Measurements from ENCODE around the gene ADAM12. TPM values are rescaled to one million over a fixed set of nuclear protein-coding genes. Genes with fewer than 3 reads are reported as not detected.

The ADAM12 gene
- total and polyA plus RNA-seq, 10 of the 15 experiments (the other 5 are each of a cell fraction or from before 2014, with no cell fraction given) = under 0.01 to 0.62 (median 0.04) TPM; not detected in 5

DNA sequence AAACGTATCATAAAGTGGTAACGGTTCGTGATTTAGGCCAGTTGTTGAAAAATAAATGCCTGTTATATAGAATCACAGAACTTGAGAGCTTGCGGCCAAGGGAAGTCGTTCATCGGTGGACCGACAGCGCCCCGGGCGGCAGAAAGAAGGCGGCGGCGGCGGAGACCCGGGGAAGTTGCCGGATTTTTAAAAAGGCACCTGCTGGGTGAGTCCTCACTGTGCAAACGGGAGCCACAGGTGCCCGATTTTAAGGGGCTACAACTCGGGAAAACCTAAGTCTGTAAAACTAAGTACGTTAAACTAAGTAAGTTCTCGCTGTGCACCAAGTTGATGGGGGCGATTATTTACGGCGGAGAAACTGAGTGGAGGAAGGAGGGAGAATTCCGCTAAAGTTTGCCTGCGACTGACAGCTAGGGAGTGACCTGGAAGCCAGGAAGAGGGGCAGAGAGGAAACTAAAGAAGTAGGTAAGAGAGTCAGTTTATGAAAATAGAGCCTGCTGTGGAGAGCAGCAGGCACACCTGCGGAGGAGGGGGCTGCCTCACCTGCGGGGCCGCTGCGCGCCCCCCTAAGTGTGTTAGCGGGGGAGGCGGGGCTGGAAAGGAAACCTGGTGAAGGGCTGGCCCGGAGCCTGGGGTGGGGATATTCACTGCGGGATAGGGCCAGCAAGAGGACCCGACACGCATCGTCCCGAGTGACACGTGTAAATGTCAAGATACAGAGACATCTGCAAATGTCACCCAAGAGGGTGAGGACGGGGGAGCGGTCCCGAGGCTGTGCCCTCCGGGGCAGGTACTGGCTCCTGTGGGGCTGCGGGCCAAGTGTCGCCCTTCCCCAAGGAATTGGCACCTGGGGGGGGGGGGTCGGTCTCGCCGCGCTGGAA lies 996 bp downstream of the ADAM12 start (continued):
- TF ChIP-seq CTCF (IDR thresholded peaks at IDR 0.05 in 2 of 3, conservative IDR thresholded peaks at IDR 0.05 in 1 of 3; ENCODE audit: control insufficient read depth in 2 of 3, extremely low read depth in 1 of 3, insufficient read depth in 1 of 3, low read depth in 3 of 3, low read length in 3 of 3) (peak in 2 of 3 experiments; percentile 17 to 19; a peak in 1 of 6 replicates), TCF3 (IDR thresholded peaks at IDR 0.05; ENCODE audit: borderline replicate concordance, insufficient read depth, low read depth, low read length) (no peak)

DNA sequence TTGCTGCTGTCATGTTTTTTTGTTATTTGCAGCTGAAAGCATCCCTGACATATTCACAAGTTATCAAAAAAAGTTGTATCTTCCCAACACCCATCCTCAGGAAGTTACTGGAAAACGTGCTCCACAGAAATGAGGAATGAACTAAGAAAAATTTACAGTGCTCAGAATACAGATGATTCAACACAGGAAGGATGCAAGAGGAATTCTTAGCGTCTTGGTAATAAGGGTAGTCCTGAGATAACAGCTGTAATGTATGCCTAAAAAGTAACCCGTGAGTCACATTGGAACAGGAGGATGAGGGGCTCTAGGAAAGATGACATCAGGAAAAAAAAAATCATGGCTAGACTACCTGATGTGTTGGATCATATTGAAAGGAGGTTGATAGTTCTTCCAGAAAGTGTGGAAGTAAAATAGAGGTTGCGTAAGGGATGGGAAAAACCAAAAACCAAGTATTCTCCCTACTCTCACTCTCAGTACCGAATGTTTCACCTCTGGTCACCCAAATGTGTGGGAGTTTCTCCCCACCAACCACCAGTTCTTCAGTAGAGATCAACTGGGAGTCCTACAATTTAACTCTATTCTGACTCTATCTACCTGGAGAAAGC lies 3.9 kb downstream of the ADAM12 start:
- H3K9ac ChIP-seq (ENCODE audit: control insufficient read depth, insufficient read depth, low read length) = no peak overlapping the region
- H4K20me1 ChIP-seq (ENCODE audit: control insufficient read depth, insufficient read depth) = no peaks in the 10 kb centered on the region
- no peak overlapping the region for H3K27ac ChIP-seq (ENCODE audit: control insufficient read depth, insufficient read depth)
- no peaks in the 10 kb centered on the region for H3K4me1 ChIP-seq (ENCODE audit: control insufficient read depth, insufficient read depth, low read length)
- DNase-seq (ENCODE audit: low read depth, low spot score) (no peak), ATAC-seq (no peak), FAIRE-seq (no peak)
- RAD21 ChIA-PET (ENCODE audit: unreplicated experiment) = no interaction called here
- SMC1A ChIA-PET (ENCODE audit: uncharacterized antibody, unreplicated experiment) = no interaction called here
- POLR2A ChIA-PET = no interaction called here
- intact Hi-C loops (cut with micrococcal nuclease; ENCODE audit: unreplicated experiment) (no loop called here), in situ Hi-C loops (cut with MboI) (no loop called here)
- BruUV-seq (replicated peaks) = no TSS peak
- no peaks in the 10 kb centered on the region; the same call in 2 of the 3 replicates for H3K9me3 ChIP-seq (replicated peaks; ENCODE audit: control insufficient read depth, insufficient read depth, low read length)
- H2AFZ ChIP-seq (ENCODE audit: control insufficient read depth, low read depth, low read length) = no peak overlapping the region
- CTCF ChIA-PET = no interaction called here
- no peak overlapping the region for H3K4me3 ChIP-seq
- H3K79me2 ChIP-seq (ENCODE audit: control insufficient read depth, insufficient read depth, low read length) = no peaks in the 10 kb centered on the region
- H3K4me2 ChIP-seq (ENCODE audit: control insufficient read depth, insufficient read depth) = no peak overlapping the region
- 35% methylated on average over 5 of the region's 5 CpGs for WGBS (ENCODE audit: insufficient coverage, insufficient replicate concordance, low lambda C conversion rate, missing lambda C conversion rate)
- no peaks in the 10 kb centered on the region for H3K27me3 ChIP-seq (replicated peaks in 1 of 2; ENCODE audit: control insufficient read depth in 2 of 2, insufficient read depth in 2 of 2, low read length in 1 of 2)
- H3K36me3 ChIP-seq (ENCODE audit: control insufficient read depth in 2 of 2, insufficient read depth in 2 of 2, low read length in 1 of 2) = no peaks in the 10 kb centered on the region
- TF ChIP-seq JUNB (IDR thresholded peaks at IDR 0.05) = no peak
- no peak for TF ChIP-seq RUNX3 (IDR thresholded peaks at IDR 0.05; ENCODE audit: low read length)
- TF ChIP-seq ZNF622 (IDR thresholded peaks at IDR 0.05) = no peak
- no peak for TF ChIP-seq SMC3 (IDR thresholded peaks at IDR 0.05; ENCODE audit: borderline replicate concordance, low read length)
- no peak for TF ChIP-seq JUND (IDR thresholded peaks at IDR 0.05; ENCODE audit: low read depth, low read length)
- TF ChIP-seq IKZF1 (conservative IDR thresholded peaks at IDR 0.05) = no peak
- TF ChIP-seq, protein P1, sequence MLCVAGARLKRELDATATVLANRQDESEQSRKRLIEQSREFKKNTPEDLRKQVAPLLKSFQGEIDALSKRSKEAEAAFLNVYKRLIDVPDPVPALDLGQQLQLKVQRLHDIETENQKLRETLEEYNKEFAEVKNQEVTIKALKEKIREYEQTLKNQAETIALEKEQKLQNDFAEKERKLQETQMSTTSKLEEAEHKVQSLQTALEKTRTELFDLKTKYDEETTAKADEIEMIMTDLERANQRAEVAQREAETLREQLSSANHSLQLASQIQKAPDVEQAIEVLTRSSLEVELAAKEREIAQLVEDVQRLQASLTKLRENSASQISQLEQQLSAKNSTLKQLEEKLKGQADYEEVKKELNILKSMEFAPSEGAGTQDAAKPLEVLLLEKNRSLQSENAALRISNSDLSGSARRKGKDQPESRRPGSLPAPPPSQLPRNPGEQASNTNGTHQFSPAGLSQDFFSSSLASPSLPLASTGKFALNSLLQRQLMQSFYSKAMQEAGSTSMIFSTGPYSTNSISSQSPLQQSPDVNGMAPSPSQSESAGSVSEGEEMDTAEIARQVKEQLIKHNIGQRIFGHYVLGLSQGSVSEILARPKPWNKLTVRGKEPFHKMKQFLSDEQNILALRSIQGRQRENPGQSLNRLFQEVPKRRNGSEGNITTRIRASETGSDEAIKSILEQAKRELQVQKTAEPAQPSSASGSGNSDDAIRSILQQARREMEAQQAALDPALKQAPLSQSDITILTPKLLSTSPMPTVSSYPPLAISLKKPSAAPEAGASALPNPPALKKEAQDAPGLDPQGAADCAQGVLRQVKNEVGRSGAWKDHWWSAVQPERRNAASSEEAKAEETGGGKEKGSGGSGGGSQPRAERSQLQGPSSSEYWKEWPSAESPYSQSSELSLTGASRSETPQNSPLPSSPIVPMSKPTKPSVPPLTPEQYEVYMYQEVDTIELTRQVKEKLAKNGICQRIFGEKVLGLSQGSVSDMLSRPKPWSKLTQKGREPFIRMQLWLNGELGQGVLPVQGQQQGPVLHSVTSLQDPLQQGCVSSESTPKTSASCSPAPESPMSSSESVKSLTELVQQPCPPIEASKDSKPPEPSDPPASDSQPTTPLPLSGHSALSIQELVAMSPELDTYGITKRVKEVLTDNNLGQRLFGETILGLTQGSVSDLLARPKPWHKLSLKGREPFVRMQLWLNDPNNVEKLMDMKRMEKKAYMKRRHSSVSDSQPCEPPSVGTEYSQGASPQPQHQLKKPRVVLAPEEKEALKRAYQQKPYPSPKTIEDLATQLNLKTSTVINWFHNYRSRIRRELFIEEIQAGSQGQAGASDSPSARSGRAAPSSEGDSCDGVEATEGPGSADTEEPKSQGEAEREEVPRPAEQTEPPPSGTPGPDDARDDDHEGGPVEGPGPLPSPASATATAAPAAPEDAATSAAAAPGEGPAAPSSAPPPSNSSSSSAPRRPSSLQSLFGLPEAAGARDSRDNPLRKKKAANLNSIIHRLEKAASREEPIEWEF (IDR thresholded peaks at IDR 0.05; ENCODE audit: insufficient replicate concordance, low read depth, low read length) = no peak
- no peak for TF ChIP-seq KDM1A (IDR thresholded peaks at IDR 0.05; ENCODE audit: borderline replicate concordance)

Measured in GM12878 (cell line).